GM12873 (cell line): ENCODE results near the gene ABAT.

Experiments
- CTCF ChIP-seq: IDR thresholded peaks from 2 replicates; pipeline ENCODE4 v1.5.1; 2012; ENCODE audit warnings: low read depth, mild to moderate bottlenecking, moderate library complexity, low read length, control low read depth; ENCODE audit not compliant: insufficient read depth; ENCODE audit errors: missing control alignments

The ABAT gene

GRCh38 chr16:8768283-8768682 is 93.9 kb downstream of the ABAT start:
- TF ChIP-seq CTCF: no peak

- no peak for TF ChIP-seq CTCF
Measured at GRCh38 chr16:8768692-8769091, 94.3 kb downstream of the ABAT start.

GRCh38 chr16:8773537-8773936 is 99.1 kb downstream of the ABAT start:
- TF ChIP-seq CTCF: no peak

GRCh38 chr16:8774208-8774607 is 99.8 kb downstream of the ABAT start:
- no peak for TF ChIP-seq CTCF

- no peak for TF ChIP-seq CTCF
Measured at GRCh38 chr16:8775359-8775758, 100.9 kb downstream of the ABAT start.

GRCh38 chr16:8776129-8776584 is 101.7 kb downstream of the ABAT start:
- no peak for TF ChIP-seq CTCF

- no peak for TF ChIP-seq CTCF
Measured at GRCh38 chr16:8777217-8777616, 102.8 kb downstream of the ABAT start.
